Esophagus muscularis mucosa (tissue), 4 donors: ENCODE measurements around the gene GSTT2.

ENCODE experiments used
- EP300 ChIP-seq: sonication (generic); formaldehyde crosslinking; IDR thresholded peaks from one replicate; pipeline ENCODE4 v1.6.1; 2017; ENCODE audit warnings: antibody characterized with exemption
- POLR2A ChIP-seq: fragments of 450-650 bp; IDR thresholded peaks from one replicate; pipeline ENCODE4 v1.6.1; 2017; ENCODE audit warnings: antibody characterized with exemption, moderate library complexity, mild to moderate bottlenecking, low read depth
- POLR2AphosphoS5 ChIP-seq, 2 donors: sonication (generic); formaldehyde crosslinking; IDR thresholded peaks; one replicate each; pipeline ENCODE4 v1.6.1; 2017; ENCODE audit warnings: antibody characterized with exemption in 2 of 2
- TF ChIP-seq, protein P1 (sequence below), 3 experiments: fragments of 200-600 bp in 2 of 3; fragments of 450-650 bp in 1 of 3; sonication (generic) in 2 of 3; IDR thresholded peaks; one replicate each; pipeline ENCODE4 v1.5.1; 2017 to 2019; ENCODE audit warnings: antibody characterized with exemption in 3 of 3, mild to moderate bottlenecking in 2 of 3, moderate library complexity in 1 of 3

- TF ChIP-seq, protein P1, sequence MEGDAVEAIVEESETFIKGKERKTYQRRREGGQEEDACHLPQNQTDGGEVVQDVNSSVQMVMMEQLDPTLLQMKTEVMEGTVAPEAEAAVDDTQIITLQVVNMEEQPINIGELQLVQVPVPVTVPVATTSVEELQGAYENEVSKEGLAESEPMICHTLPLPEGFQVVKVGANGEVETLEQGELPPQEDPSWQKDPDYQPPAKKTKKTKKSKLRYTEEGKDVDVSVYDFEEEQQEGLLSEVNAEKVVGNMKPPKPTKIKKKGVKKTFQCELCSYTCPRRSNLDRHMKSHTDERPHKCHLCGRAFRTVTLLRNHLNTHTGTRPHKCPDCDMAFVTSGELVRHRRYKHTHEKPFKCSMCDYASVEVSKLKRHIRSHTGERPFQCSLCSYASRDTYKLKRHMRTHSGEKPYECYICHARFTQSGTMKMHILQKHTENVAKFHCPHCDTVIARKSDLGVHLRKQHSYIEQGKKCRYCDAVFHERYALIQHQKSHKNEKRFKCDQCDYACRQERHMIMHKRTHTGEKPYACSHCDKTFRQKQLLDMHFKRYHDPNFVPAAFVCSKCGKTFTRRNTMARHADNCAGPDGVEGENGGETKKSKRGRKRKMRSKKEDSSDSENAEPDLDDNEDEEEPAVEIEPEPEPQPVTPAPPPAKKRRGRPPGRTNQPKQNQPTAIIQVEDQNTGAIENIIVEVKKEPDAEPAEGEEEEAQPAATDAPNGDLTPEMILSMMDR (IDR thresholded peaks at IDR 0.05), result no peak
- no peak for TF ChIP-seq POLR2A
- TF ChIP-seq POLR2AphosphoS5 (IDR thresholded peaks at IDR 0.05), result no peak
- TF ChIP-seq EP300, result no peak
Observed at GRCh38 chr22:24027389-24027975, 47.5 kb downstream of the GSTT2 start.
